Prostate gland (tissue), 2 donors: ENCODE results near the gene ZC3H12A.

Experiments
- CTCF ChIP-seq, 4 experiments: fragments of 200-600 bp in 2 of 4; fragments of 450-650 bp in 2 of 4; sonication (generic) in 2 of 4; IDR thresholded peaks; 1 replicate in 3 of 4; 2 replicates in 1 of 4; pipeline ENCODE4 v1.5.1; 2016 to 2019; ENCODE audit warnings: antibody characterized with exemption in 4 of 4, mild to moderate bottlenecking in 2 of 4, moderate library complexity in 2 of 4
- POLR2A ChIP-seq: fragments of 450-650 bp; IDR thresholded peaks from one replicate; pipeline ENCODE4 v1.6.1; 2016; ENCODE audit warnings: antibody characterized with exemption, mild to moderate bottlenecking
- POLR2AphosphoS5 ChIP-seq: sonication (generic); formaldehyde crosslinking; IDR thresholded peaks from one replicate; pipeline ENCODE4 v1.6.1; 2017; ENCODE audit warnings: antibody characterized with exemption

DNA sequence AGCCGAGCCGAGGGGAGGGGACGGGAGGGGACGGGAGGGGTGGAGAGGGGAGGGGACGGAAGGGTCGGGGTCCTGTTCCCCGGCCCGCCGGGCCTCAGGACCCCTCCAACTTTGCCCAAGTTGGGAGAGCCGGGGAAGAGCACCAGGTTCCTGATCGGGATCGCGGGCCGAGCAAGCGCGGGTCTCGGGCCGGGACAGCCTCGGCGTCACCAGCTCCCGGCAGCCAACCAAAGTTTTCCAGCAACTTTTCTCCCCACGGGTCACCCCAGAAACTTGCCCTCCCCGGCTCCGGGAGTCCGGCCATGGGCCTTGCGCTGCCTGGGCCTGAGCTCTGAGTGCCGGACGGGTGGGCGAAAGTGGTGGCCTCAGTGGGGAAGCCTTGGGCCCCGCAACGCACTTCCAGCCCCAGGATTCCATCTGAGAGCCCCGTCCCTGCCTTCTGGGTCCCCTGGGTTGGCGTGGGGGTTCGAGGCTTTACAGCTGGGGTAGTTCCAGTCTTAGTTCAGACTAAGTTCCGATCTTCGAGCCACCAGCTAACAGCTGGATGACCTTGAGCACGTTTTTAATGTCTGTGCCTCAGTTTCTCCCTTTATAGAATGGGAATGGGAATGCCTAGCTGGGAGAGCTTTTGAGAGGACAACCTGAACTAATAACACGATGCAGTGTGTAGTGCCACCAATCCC lies 458 bp downstream of the ZC3H12A start:
- TF ChIP-seq POLR2A (no peak), POLR2AphosphoS5 (no peak), CTCF (IDR thresholded peaks at IDR 0.05) (no peak)
